Measurements from ENCODE around the gene GRM4.
"Not testable (repeated sequence)": the region's sequence is repeated elsewhere in the genome, so short reads cannot be mapped to it uniquely, and the experiment has no call there.

The GRM4 gene

GRCh38 chr6:34020278-34020677 is 125.6 kb downstream of the GRM4 start:
- Histone ChIP-seq H3K27me3 (peaks cover 0 to 43% of the 10 kb centered on the region in 2 donors), H3K9me3 (no peaks in the 10 kb centered on the region), H3K4me3 (no peak overlapping the region), H3K27ac (no peak overlapping the region), H3K36me3 (no peaks in the 10 kb centered on the region), H3K4me1 (no peaks in the 10 kb centered on the region)
- intact Hi-C loops (cut with DNase I; ENCODE audit: low total_unique reads) = loop anchor here (10.0 kb wide), 1 partner anchor 255 kb away; no protein-coding TSS in a partner anchor
- no peak for DNase-seq
- TF ChIP-seq, protein P1, sequence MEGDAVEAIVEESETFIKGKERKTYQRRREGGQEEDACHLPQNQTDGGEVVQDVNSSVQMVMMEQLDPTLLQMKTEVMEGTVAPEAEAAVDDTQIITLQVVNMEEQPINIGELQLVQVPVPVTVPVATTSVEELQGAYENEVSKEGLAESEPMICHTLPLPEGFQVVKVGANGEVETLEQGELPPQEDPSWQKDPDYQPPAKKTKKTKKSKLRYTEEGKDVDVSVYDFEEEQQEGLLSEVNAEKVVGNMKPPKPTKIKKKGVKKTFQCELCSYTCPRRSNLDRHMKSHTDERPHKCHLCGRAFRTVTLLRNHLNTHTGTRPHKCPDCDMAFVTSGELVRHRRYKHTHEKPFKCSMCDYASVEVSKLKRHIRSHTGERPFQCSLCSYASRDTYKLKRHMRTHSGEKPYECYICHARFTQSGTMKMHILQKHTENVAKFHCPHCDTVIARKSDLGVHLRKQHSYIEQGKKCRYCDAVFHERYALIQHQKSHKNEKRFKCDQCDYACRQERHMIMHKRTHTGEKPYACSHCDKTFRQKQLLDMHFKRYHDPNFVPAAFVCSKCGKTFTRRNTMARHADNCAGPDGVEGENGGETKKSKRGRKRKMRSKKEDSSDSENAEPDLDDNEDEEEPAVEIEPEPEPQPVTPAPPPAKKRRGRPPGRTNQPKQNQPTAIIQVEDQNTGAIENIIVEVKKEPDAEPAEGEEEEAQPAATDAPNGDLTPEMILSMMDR (IDR thresholded peaks at IDR 0.05) = no peak

- Histone ChIP-seq H3K4me1 (no peaks in the 10 kb centered on the region), H3K4me3 (no peak overlapping the region), H3K27ac (no peak overlapping the region), H3K27me3 (peaks cover 0 to 39% of the 10 kb centered on the region in 2 donors), H3K9me3 (no peaks in the 10 kb centered on the region), H3K36me3 (no peaks in the 10 kb centered on the region)
- TF ChIP-seq, protein P1 (IDR thresholded peaks at IDR 0.05) = no peak
- intact Hi-C loops (cut with DNase I; ENCODE audit: low total_unique reads) = no loop called here
- DNase-seq = no peak
Measured at GRCh38 chr6:34018961-34019606, 126.8 kb downstream of the GRM4 start.

- intact Hi-C loops (cut with DNase I; ENCODE audit: low total_unique reads) = no loop called here
- Histone ChIP-seq H3K4me3 (no peak overlapping the region), H3K27me3 (peaks cover 0 to 32% of the 10 kb centered on the region in 2 donors), H3K27ac (no peak overlapping the region), H3K9me3 (no peaks in the 10 kb centered on the region), H3K36me3 (no peaks in the 10 kb centered on the region), H3K4me1 (no peaks in the 10 kb centered on the region)
- TF ChIP-seq, protein P1 (IDR thresholded peaks at IDR 0.05) = no peak
- DNase-seq = no peak
Measured at GRCh38 chr6:34018026-34018425, 127.9 kb downstream of the GRM4 start.

- no peak for DNase-seq
- H3K27ac ChIP-seq = no peak overlapping the region
- H3K27me3 ChIP-seq = peaks cover 0 to 24% of the 10 kb centered on the region in 2 donors
- H3K9me3 ChIP-seq = no peaks in the 10 kb centered on the region
- no peaks in the 10 kb centered on the region for H3K4me1 ChIP-seq
- H3K36me3 ChIP-seq = no peaks in the 10 kb centered on the region
- H3K4me3 ChIP-seq = no peak overlapping the region
- intact Hi-C loops (cut with DNase I; ENCODE audit: low total_unique reads) = no loop called here
- TF ChIP-seq, protein P1 (IDR thresholded peaks at IDR 0.05) = no peak
Measured at GRCh38 chr6:34017106-34017805, 128.6 kb downstream of the GRM4 start.

GRCh38 chr6:34016573-34016972 is 129.3 kb downstream of the GRM4 start:
- intact Hi-C loops (cut with DNase I; ENCODE audit: low total_unique reads); H3K4me1 ChIP-seq; H3K36me3 ChIP-seq; H3K9me3 ChIP-seq; H3K4me3 ChIP-seq; H3K27ac ChIP-seq; DNase-seq: not testable (repeated sequence)
- peaks cover 0 to 21% of the 10 kb centered on the region in 2 donors for H3K27me3 ChIP-seq

DNA sequence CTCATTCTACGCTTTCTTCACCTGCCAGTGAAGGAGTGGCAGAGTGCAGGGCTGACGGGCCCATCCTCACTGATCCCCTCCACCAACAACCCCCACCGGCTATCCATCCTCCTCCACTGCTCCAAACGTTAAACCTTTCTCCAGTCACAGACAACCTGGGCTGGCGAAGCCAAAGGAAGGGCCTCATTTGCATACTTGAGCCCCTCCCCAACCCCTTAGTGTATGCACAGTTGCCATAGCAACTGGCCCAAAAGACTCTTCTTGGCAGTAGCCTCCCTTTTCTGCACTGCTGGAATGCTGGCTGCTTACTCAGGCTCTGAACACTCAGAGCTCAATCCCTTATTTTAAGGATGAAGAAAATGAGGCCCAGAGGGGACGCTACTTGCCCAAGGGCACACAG is 130.3 kb downstream of the GRM4 start:
- H3K9me3 ChIP-seq = no peaks in the 10 kb centered on the region
- peaks cover 0 to 16% of the 10 kb centered on the region in 2 donors for H3K27me3 ChIP-seq
- H3K4me3 ChIP-seq = no peak overlapping the region
- H3K36me3 ChIP-seq = no peaks in the 10 kb centered on the region
- TF ChIP-seq, protein P1 (IDR thresholded peaks at IDR 0.05) = no peak
- intact Hi-C loops (cut with DNase I; ENCODE audit: low total_unique reads) = no loop called here
- DNase-seq = no peak
- H3K4me1 ChIP-seq = no peaks in the 10 kb centered on the region
- H3K27ac ChIP-seq = no peak overlapping the region
